Memory B cell (primary cell): ENCODE results near the gene SLC2A6.

Experiments used
- ATAC-seq: fragments of 150-1000 bp; cut with Tn5 transposase; 2 replicates; pipeline ENCODE4 v1.10.0; 2021; ENCODE audit warnings: low read depth, mild to moderate bottlenecking, moderate library complexity
- DNase-seq, 2 donors: peaks; one replicate each; pipeline ENCODE4 v3.0.0; 2022; ENCODE audit warnings: low spot score in 2 of 2
- H3K27ac Mint-ChIP-seq: one replicate; pipeline ENCODE4 v1.8.0; 2022; ENCODE audit warnings: mild to moderate bottlenecking, moderate library complexity, mixed read lengths
- H3K27me3 Mint-ChIP-seq: one replicate; pipeline ENCODE4 v1.8.0; 2022; ENCODE audit warnings: mixed read lengths
- H3K36me3 Mint-ChIP-seq: one replicate; pipeline ENCODE4 v1.8.0; 2022; ENCODE audit warnings: mild to moderate bottlenecking, mixed read lengths
- H3K4me1 Mint-ChIP-seq: one replicate; pipeline ENCODE4 v1.8.0; 2022; ENCODE audit warnings: mixed read lengths
- H3K4me3 Mint-ChIP-seq: one replicate; pipeline ENCODE4 v1.8.0; 2022; ENCODE audit warnings: mild to moderate bottlenecking, moderate library complexity, mixed read lengths
- H3K9me3 Mint-ChIP-seq: one replicate; pipeline ENCODE4 v1.8.0; 2022; ENCODE audit warnings: mixed read lengths

SLC2A6 gene

DNA sequence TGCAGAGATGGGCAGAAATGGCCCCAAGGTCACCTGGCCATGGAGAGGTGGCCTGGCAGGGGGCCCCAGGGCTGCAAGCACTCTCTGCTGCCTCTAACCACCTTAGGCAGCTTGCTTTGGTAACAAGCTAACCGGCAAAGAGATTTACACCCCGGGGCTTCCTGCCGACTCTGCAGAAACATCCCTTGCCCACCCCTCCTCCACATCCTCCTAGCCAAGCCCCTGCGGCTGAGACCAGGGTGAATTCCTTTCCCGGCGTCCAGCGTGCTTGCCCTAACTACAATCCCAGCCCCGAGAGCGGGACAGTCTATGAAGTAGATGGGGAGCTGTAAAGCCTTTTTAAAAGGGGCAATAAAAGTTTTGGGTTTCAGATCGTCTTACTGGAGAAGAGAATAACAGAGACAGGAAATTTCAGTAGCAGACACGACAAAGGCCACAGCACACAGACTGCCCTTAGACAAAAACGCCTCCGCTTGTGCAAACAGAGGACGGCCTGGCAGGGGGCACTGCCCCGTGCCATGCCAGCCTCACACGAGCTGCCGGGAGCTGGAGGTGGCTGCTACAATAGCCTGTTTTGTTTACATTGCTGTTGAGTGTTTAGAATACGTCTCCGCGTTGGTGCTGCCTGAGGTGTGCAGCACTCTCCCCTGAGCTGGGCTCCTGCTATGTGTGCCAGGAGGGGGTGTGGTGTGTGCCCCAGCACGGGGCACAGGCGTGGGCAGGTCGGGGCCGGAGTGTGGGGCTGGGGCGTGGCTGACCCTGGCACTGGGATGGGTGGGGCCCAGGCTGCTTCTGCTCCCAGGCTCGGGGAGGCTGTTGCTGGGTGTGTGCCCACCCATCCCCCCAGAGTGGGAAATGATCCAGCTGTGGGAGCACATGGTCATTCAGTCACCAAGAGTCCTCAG lies 30.5 kb upstream of the SLC2A6 start:
- no peak overlapping the region for H3K27ac Mint-ChIP-seq
- H3K4me1 Mint-ChIP-seq = no peaks in the 10 kb centered on the region
- no peak for ATAC-seq
- H3K9me3 Mint-ChIP-seq = no peaks in the 10 kb centered on the region
- peaks cover 7% of the 10 kb centered on the region for H3K27me3 Mint-ChIP-seq
- no peak overlapping the region for H3K4me3 Mint-ChIP-seq
- no peak for DNase-seq
- H3K36me3 Mint-ChIP-seq = no peaks in the 10 kb centered on the region

DNA sequence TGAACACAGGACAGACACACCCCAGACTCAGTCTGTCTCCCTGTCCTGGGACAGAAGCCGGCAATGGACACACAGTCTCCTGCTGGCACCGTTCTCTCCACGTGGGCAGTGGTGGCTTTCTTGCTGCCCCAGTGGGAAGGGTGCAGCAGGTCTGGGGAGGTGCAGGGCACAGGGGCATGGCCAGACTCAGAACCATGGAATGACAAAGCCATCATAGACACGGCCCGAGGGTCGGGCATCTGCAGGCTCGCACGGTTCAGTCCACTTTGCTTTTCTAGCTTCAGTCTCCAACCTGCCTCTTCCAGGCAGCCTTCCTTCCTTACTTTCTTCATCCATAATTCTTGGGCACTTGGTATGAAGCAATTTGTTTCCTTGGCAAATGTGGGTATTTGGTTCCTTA lies 29.1 kb upstream of the SLC2A6 start:
- no peaks in the 10 kb centered on the region for H3K4me1 Mint-ChIP-seq
- H3K9me3 Mint-ChIP-seq = peaks cover 3% of the 10 kb centered on the region
- peaks cover 9% of the 10 kb centered on the region for H3K27me3 Mint-ChIP-seq
- H3K36me3 Mint-ChIP-seq = no peaks in the 10 kb centered on the region
- no peak overlapping the region for H3K27ac Mint-ChIP-seq
- no peak overlapping the region for H3K4me3 Mint-ChIP-seq
- DNase-seq = no peak
- ATAC-seq = no peak

GRCh38 chr9:133507246-133507965 lies 28.5 kb upstream of the SLC2A6 start:
- peaks cover 7% of the 10 kb centered on the region for H3K9me3 Mint-ChIP-seq
- no peak for DNase-seq
- peaks cover 3% of the 10 kb centered on the region for H3K36me3 Mint-ChIP-seq
- peaks cover 11% of the 10 kb centered on the region for H3K27me3 Mint-ChIP-seq
- H3K27ac Mint-ChIP-seq = no peak overlapping the region
- ATAC-seq = no peak
- H3K4me1 Mint-ChIP-seq = no peaks in the 10 kb centered on the region
- H3K4me3 Mint-ChIP-seq = no peak overlapping the region

- no peak for ATAC-seq
- H3K4me1 Mint-ChIP-seq = no peaks in the 10 kb centered on the region
- H3K9me3 Mint-ChIP-seq = peaks cover 12% of the 10 kb centered on the region
- H3K27me3 Mint-ChIP-seq = peaks cover 12% of the 10 kb centered on the region
- DNase-seq = no peak
- H3K4me3 Mint-ChIP-seq = no peak overlapping the region
- peaks cover 5% of the 10 kb centered on the region for H3K36me3 Mint-ChIP-seq
- H3K27ac Mint-ChIP-seq = no peak overlapping the region
These were observed 27.7 kb upstream of the SLC2A6 start for GRCh38 chr9:133506653-133507038.

GRCh38 chr9:133505901-133506652 lies 27.2 kb upstream of the SLC2A6 start:
- peaks cover 12% of the 10 kb centered on the region for H3K27me3 Mint-ChIP-seq
- no peak for DNase-seq
- H3K4me3 Mint-ChIP-seq = no peak overlapping the region
- no peaks in the 10 kb centered on the region for H3K4me1 Mint-ChIP-seq
- peaks cover 17% of the 10 kb centered on the region for H3K9me3 Mint-ChIP-seq
- H3K36me3 Mint-ChIP-seq = peaks cover 8% of the 10 kb centered on the region
- ATAC-seq = no peak
- H3K27ac Mint-ChIP-seq = no peak overlapping the region

- H3K9me3 Mint-ChIP-seq = peaks cover 20% of the 10 kb centered on the region
- ATAC-seq (no peak), DNase-seq (no peak)
- peaks cover 15% of the 10 kb centered on the region for H3K27me3 Mint-ChIP-seq
- no peaks in the 10 kb centered on the region for H3K4me1 Mint-ChIP-seq
- no peak overlapping the region for H3K4me3 Mint-ChIP-seq
- peaks cover 9% of the 10 kb centered on the region for H3K36me3 Mint-ChIP-seq
- no peak overlapping the region for H3K27ac Mint-ChIP-seq
These were observed 26.4 kb upstream of the SLC2A6 start for GRCh38 chr9:133505186-133505830.

GRCh38 chr9:133502112-133502511 lies 23.2 kb upstream of the SLC2A6 start:
- no peak for DNase-seq
- H3K27me3 Mint-ChIP-seq = peaks cover 17% of the 10 kb centered on the region
- ATAC-seq = no peak
- peaks cover 9% of the 10 kb centered on the region for H3K36me3 Mint-ChIP-seq
- no peak overlapping the region for H3K27ac Mint-ChIP-seq
- H3K4me1 Mint-ChIP-seq = peaks cover 2% of the 10 kb centered on the region
- H3K4me3 Mint-ChIP-seq = no peak overlapping the region
- peaks cover 20% of the 10 kb centered on the region for H3K9me3 Mint-ChIP-seq

- H3K27me3 Mint-ChIP-seq = peaks cover 16% of the 10 kb centered on the region
- DNase-seq (no peak), ATAC-seq (no peak)
- H3K27ac Mint-ChIP-seq = no peak overlapping the region
- H3K4me3 Mint-ChIP-seq = no peak overlapping the region
- peaks cover 2% of the 10 kb centered on the region for H3K4me1 Mint-ChIP-seq
- H3K9me3 Mint-ChIP-seq = peaks cover 20% of the 10 kb centered on the region
- peaks cover 9% of the 10 kb centered on the region for H3K36me3 Mint-ChIP-seq
These were observed 21.0 kb upstream of the SLC2A6 start for GRCh38 chr9:133499892-133500270.

- no peak for DNase-seq
- Mint-ChIP-seq H3K4me1 (peaks cover 2% of the 10 kb centered on the region), H3K27me3 (peaks cover 16% of the 10 kb centered on the region), H3K9me3 (peaks cover 20% of the 10 kb centered on the region), H3K4me3 (no peak overlapping the region), H3K27ac (no peak overlapping the region), H3K36me3 (peaks cover 9% of the 10 kb centered on the region)
- no peak for ATAC-seq
These were observed 20.4 kb upstream of the SLC2A6 start for GRCh38 chr9:133499132-133499891.

DNA sequence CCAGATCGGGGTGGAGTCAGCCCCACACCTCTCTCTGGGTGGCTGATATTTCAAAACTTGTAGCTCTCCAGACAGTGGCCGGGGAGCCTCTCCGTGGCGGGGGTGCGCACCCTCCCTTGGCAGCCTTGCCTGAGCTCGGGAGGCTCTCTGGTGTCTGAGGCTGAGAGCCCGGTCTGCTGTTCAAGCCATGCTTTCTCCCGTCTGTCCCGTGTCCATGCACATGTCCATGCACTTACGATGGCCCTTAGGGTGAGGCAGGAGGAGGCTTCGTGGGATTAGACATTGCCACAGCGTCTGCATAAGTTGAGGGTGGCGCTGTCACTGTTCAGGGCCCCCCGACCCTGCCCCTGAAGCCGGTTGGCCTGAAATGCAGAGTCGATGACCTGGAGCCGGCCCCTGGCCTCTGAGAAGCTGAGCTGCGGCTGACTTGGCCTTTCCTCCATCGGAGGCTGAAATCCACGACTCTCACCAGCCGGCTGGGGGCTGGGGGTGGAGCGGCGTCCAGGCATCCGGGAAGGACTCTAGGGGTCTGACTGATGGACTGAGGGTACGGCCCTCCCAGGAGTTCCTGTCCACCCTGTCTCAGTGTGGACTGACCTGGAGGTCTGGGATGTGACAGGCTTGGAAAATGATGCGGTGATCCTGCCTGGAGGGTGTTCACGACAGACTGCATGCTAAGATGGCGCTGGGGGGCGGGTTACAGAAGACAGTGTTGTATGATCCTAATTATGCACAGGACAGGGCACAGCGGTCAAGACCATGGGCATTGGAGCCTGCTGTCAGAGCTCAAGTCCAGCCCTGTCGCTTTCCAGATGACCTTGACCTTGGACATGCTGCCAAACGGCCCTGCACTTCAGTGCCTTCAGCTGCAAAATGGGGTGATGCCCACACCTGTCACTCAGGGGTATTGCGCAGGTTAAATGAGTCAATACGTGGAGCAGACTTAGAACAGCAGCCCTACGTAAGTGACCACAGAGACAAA lies 18.3 kb upstream of the SLC2A6 start:
- Mint-ChIP-seq H3K27ac (no peak overlapping the region), H3K4me1 (peaks cover 2% of the 10 kb centered on the region), H3K9me3 (peaks cover 11% of the 10 kb centered on the region), H3K27me3 (peaks cover 14% of the 10 kb centered on the region), H3K36me3 (peaks cover 4% of the 10 kb centered on the region), H3K4me3 (no peak overlapping the region)
- DNase-seq (no peak), ATAC-seq (no peak)

GRCh38 chr9:133495327-133496293 lies 16.7 kb upstream of the SLC2A6 start:
- H3K27me3 Mint-ChIP-seq = peaks cover 13% of the 10 kb centered on the region
- DNase-seq = no peak
- peaks cover under 1% of the 10 kb centered on the region for H3K9me3 Mint-ChIP-seq
- H3K4me1 Mint-ChIP-seq = peaks cover 2% of the 10 kb centered on the region
- H3K36me3 Mint-ChIP-seq = no peaks in the 10 kb centered on the region
- H3K27ac Mint-ChIP-seq = no peak overlapping the region
- no peak for ATAC-seq
- H3K4me3 Mint-ChIP-seq = no peak overlapping the region
